ENCODE measurements around the gene HAUS7.

- no peak for TF ChIP-seq CTCF (tag by site-specific recombination; IDR thresholded peaks at IDR 0.05)
- TF ChIP-seq ZNF26 (tag by site-specific recombination; IDR thresholded peaks at IDR 0.05), result no peak
- TF ChIP-seq HOXA7 (CRISPR knock-in tag; IDR thresholded peaks at IDR 0.05; ENCODE audit: borderline replicate concordance), result no peak
- no peak for TF ChIP-seq ZNF239 (tag by site-specific recombination; IDR thresholded peaks at IDR 0.05)
- TF ChIP-seq ZNF561 (tag by site-specific recombination; IDR thresholded peaks at IDR 0.05; ENCODE audit: borderline replicate concordance), result no peak
- no peak for TF ChIP-seq ZBTB21 (tag by site-specific recombination; IDR thresholded peaks at IDR 0.05)
These were observed 35.0 kb upstream of the HAUS7 start for GRCh38 chrX:153505361-153505760.

Data from HEK293 (cell line).